PC-9 (cell line): ENCODE data around the gene KLHL35.

Source experiments
- CTCF ChIP-seq: fragments of 200-600 bp; sonication (generic); conservative IDR thresholded peaks from 2 replicates; pipeline ENCODE4 v1.6.1; 2017; ENCODE audit warnings: mixed run types, antibody characterized with exemption, mild to moderate bottlenecking, moderate library complexity
- EZH2 ChIP-seq: fragments of 200-600 bp; sonication (generic); IDR thresholded peaks from 2 replicates; pipeline ENCODE4 v1.8.0; 2017; ENCODE audit warnings: antibody characterized with exemption, low read depth

- TF ChIP-seq CTCF (no peak), EZH2 (no peak)
Observed at GRCh38 chr11:75456596-75457183, 23.7 kb upstream of the KLHL35 start.
